ENCODE measurements around the gene S1PR5. TPM values are rescaled to one million over a fixed set of nuclear protein-coding genes. Genes with fewer than 3 reads are reported as not detected.

Gene S1PR5
- total RNA-seq, 1 donor from 2014 or later = 0.13 TPM

GRCh38 chr19:10497371-10497770 lies 19.9 kb downstream of the S1PR5 start:
- ATAC-seq (ENCODE audit: poor library complexity) (no peak), DNase-seq (no peak)
- intact Hi-C loops (cut with DNase I) = no loop called here

DNA sequence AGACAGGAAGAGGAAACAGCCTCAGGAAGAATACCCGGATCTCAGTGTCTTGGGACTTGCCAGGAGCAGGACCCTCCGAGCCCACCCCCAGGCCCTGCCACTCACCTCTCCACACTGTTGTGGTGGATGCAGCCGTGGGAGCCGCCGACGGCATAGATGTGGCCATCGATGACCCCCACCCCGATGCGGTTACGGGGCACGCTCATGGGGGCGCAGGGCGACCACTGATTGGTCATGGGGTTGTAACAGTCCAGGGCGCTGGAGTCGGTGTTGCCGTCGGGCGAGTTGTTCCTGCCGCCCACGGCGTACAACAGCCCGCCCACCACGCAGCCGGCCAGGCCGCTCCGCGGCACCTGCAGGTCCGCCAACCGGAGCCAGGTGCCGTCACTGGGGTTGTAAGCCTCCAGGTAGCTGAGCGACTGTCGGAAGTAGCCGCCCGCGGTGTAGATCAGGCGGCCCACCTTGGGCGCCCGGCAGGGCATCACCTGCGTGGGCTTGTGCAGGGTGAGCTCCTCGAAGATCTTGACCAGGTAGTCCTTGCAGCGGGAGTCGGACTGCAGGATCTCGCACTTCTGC lies 25.7 kb downstream of the S1PR5 start:
- intact Hi-C loops (cut with DNase I) = no loop called here
- ATAC-seq (ENCODE audit: poor library complexity) = no peak

GRCh38 chr19:10486551-10486950 lies 30.7 kb downstream of the S1PR5 start:
- ATAC-seq (ENCODE audit: poor library complexity) (no peak), DNase-seq (no peak)
- intact Hi-C loops (cut with DNase I) = no loop called here

More for the DNA sequence above, 25.7 kb downstream of the S1PR5 start:
- DNase-seq = no peak

DNA sequence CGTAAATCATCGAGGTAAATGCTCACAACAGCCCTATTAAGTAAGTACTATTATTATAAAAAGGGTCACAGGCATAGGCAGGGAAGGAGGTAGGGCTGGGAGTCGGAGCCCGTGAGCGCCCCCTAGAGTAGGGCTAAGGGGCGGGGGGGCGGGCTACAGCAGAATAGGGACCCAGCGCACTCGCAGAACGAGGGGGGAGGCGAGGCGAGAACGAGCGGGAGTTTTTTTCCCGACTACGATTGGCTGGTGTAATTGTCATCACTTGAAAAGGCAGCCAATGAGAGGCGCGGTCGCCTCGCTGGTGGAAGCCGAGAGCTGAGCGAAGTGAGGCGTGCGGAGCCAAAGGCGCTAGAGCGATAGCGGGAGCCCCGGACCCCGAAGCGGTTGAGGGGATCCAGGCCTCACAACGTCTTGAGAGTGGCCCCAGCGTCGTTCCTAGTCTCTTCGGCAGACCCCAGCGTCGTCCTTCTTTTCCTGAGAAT lies 38.3 kb downstream of the S1PR5 start:
- intact Hi-C loops (cut with DNase I) = no loop called here
- peak; percentile 94 for DNase-seq
- ATAC-seq (ENCODE audit: poor library complexity) = peak; percentile 98

GRCh38 chr19:10478476-10478875 lies 38.8 kb downstream of the S1PR5 start:
- intact Hi-C loops (cut with DNase I) = no loop called here
- no peak for DNase-seq
- ATAC-seq (ENCODE audit: poor library complexity) = no peak

DNA sequence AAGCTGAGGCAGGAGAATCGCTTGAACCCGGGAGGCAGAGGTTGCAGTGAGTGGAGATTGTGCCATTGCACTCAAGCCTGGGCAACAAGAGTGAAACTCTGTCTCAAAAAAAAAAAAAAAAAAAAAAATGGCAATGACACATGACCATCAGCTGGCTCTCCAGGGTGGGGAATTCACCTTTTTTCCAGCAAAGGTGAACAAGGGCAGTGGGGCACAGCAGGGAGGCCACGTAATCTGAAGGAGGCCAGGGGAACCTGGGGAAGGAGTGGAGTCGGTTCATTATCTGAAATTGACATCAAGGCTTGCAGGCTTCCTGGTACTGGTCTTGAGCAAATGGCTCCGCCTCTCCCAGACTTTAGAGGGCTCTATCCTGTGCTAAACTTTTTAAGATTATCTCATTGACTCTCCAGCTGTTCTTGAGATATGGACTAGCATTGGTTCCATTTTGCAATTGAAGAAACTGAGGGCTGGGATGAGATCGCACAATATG lies 42.2 kb downstream of the S1PR5 start:
- no peak for DNase-seq
- intact Hi-C loops (cut with DNase I) = no loop called here
- no peak for ATAC-seq (ENCODE audit: poor library complexity)

DNA sequence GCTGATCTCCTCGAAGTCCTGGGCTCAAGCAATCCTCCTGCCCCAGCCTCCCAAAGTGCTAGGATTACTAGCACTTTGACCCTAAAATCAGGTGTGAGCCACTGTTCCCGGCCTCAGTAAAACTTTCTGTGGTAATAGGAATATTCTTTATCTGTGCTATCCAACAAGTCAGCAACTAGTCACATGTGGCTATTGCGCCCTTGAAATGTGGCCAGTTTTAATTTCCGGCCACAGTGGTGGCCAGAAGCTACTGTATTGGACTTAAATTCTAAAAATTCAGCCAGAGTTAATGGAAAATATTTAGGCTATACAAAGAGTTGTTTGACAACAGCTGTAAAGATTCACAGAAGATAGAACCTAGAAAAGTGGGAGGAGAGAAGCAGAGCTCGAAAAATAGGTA lies 44.1 kb downstream of the S1PR5 start:
- ATAC-seq (ENCODE audit: poor library complexity) (no peak), DNase-seq (no peak)
- intact Hi-C loops (cut with DNase I) = no loop called here

- intact Hi-C loops (cut with DNase I) = no loop called here
- ATAC-seq (ENCODE audit: poor library complexity) (no peak), DNase-seq (no peak)
Observed at GRCh38 chr19:10471909-10472308, 45.3 kb downstream of the S1PR5 start.

DNA sequence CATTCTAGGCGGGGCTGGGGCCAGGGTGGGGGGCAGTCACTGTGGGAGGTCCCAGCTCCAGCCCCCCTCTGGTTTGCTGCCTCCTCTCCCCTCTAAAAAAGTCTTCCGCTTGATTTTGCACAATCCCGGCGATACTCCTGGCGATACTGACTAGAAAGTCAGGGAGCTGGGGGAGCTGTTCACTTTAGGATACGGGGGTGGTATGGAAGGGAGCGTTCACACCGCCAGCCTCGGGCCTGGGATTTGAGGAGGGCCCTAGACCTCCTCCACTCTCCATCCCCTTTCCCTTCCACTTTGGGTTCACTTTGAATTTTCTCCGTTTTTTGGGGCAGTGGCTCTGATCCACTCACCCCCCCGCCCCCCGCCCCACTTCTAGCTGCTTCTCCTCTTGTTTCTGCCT lies 49.1 kb downstream of the S1PR5 start:
- DNase-seq = no peak
- no peak for ATAC-seq (ENCODE audit: poor library complexity)
- intact Hi-C loops (cut with DNase I) = no loop called here

- DNase-seq (no peak), ATAC-seq (ENCODE audit: poor library complexity) (no peak)
- intact Hi-C loops (cut with DNase I) = no loop called here
Observed at GRCh38 chr19:10467104-10467706, 50.0 kb downstream of the S1PR5 start.

GRCh38 chr19:10464456-10464855 lies 52.8 kb downstream of the S1PR5 start:
- no peak for DNase-seq
- intact Hi-C loops (cut with DNase I) = no loop called here
- ATAC-seq (ENCODE audit: poor library complexity) = no peak

Small RNA genes lying within 50 kb of the gene (microRNA-seq; reads per million reads assigned to microRNA genes)
- gene MIR1238 = not detected

Other genes with a start within 250 kb of the S1PR5 start
- 6.4 TPM for gene ICAM1, start 246.3 kb downstream of the S1PR5 start, total RNA-seq
- 0.46 TPM for gene ICAM4, start 230.5 kb downstream of the S1PR5 start, total RNA-seq
- gene ICAM5, start 227.5 kb downstream of the S1PR5 start, total RNA-seq = 0.11 TPM
- gene ZGLP1, start 207.6 kb downstream of the S1PR5 start, total RNA-seq = 0.91 TPM
- gene FDX2, start 201.4 kb downstream of the S1PR5 start, total RNA-seq = 19.8 TPM
- gene RAVER1, start 183.9 kb downstream of the S1PR5 start, total RNA-seq = 9.9 TPM
- 31.0 TPM for gene ICAM3, start 177.8 kb downstream of the S1PR5 start, total RNA-seq
- 60.3 TPM for gene TYK2, start 136.9 kb downstream of the S1PR5 start, total RNA-seq
- gene CDC37, start 113.9 kb downstream of the S1PR5 start, total RNA-seq = 146 TPM
- gene PDE4A, start 96.9 kb downstream of the S1PR5 start, total RNA-seq = 36.8 TPM
- 78.3 TPM for gene KEAP1, start 14.1 kb downstream of the S1PR5 start, total RNA-seq
- 46.4 TPM for gene ATG4D, start 26.5 kb upstream of the S1PR5 start, total RNA-seq
- 10.4 TPM for gene KRI1, start 48.6 kb upstream of the S1PR5 start, total RNA-seq
- gene CDKN2D, start 51.5 kb upstream of the S1PR5 start, total RNA-seq = 6.9 TPM
- not detected for gene AP1M2, start 69.9 kb upstream of the S1PR5 start, total RNA-seq
- gene SLC44A2, start 108.1 kb upstream of the S1PR5 start, total RNA-seq = 62.3 TPM
- 91.7 TPM for gene ILF3, start 136.9 kb upstream of the S1PR5 start, total RNA-seq
- gene QTRT1, start 184.0 kb upstream of the S1PR5 start, total RNA-seq = 24.8 TPM
- gene DNM2, start 200.6 kb upstream of the S1PR5 start, total RNA-seq = 180 TPM

Measured in Right ventricle myocardium superior (tissue), 1 donor.